GM12878 (cell line): ENCODE data around the gene ACER3.

Experiments used
- CREB1 ChIP-seq: IDR thresholded peaks from 2 replicates; pipeline ENCODE4 v1.6.1; 2012; ENCODE audit warnings: low read depth, mild to moderate bottlenecking, inconsistent platforms
- EGR1 ChIP-seq, 2 experiments: IDR thresholded peaks; 1 replicate in 1 of 2; 2 replicates in 1 of 2; pipeline ENCODE4 v1.6.1; 2011 to 2012; ENCODE audit warnings: low read depth in 2 of 2, low read length in 2 of 2, borderline replicate concordance in 1 of 2, mild to moderate bottlenecking in 1 of 2, moderate library complexity in 1 of 2
- ESRRA ChIP-seq: IDR thresholded peaks from 2 replicates; pipeline ENCODE4 v1.6.1; 2012; ENCODE audit warnings: mild to moderate bottlenecking, low read length, improper control_type of control experiment
- EZH2 ChIP-seq: IDR thresholded peaks from 2 replicates; pipeline ENCODE4 v1.6.1; 2012; ENCODE audit warnings: low read depth, mild to moderate bottlenecking, control low read depth, inconsistent platforms, low read length, borderline replicate concordance; ENCODE audit not compliant: control insufficient read depth
- JUND ChIP-seq: IDR thresholded peaks from 2 replicates; pipeline ENCODE4 v1.6.1; 2012; ENCODE audit warnings: low read depth, mild to moderate bottlenecking, low read length, improper control_type of control experiment, moderate library complexity
- RCOR1 ChIP-seq: conservative IDR thresholded peaks from 2 replicates; pipeline ENCODE4 v1.6.1; 2012; ENCODE audit warnings: low read depth, low read length, improper control_type of control experiment
- REST ChIP-seq: IDR thresholded peaks from 2 replicates; pipeline ENCODE4 v1.6.1; 2012; ENCODE audit warnings: mild to moderate bottlenecking, low read depth, low read length
- SRF ChIP-seq, 2 experiments: IDR thresholded peaks; 2 replicates each; pipeline ENCODE4 v1.6.1; 2011; ENCODE audit warnings: low read depth in 2 of 2, low read length in 2 of 2, mild to moderate bottlenecking in 1 of 2, moderate library complexity in 1 of 2
- ZBED1 ChIP-seq: IDR thresholded peaks from 2 replicates; pipeline ENCODE4 v1.6.1; 2016; ENCODE audit warnings: borderline replicate concordance
- ZNF207 ChIP-seq: fragments of 450-650 bp; IDR thresholded peaks from 2 replicates; pipeline ENCODE4 v1.6.1; 2014; ENCODE audit warnings: antibody characterized with exemption, mild to moderate bottlenecking, borderline replicate concordance
- ZNF217 ChIP-seq: fragments of 450-650 bp; IDR thresholded peaks from 2 replicates; pipeline ENCODE4 v1.6.1; 2017; ENCODE audit warnings: antibody characterized with exemption, mild to moderate bottlenecking
- ZSCAN29 ChIP-seq: fragments of 450-650 bp; IDR thresholded peaks from 2 replicates; pipeline ENCODE4 v1.6.1; 2017; ENCODE audit warnings: mild to moderate bottlenecking, moderate library complexity
- TF ChIP-seq, protein P1 (sequence below), 3 experiments: IDR thresholded peaks in 2 of 3; conservative IDR thresholded peaks in 1 of 3; 2 replicates each; pipeline ENCODE4 v1.5.1; 2011; ENCODE audit warnings: low read depth in 3 of 3, low read length in 3 of 3, mild to moderate bottlenecking in 3 of 3, control low read depth in 2 of 3, moderate library complexity in 2 of 3, inconsistent platforms in 1 of 3, mixed read lengths in 1 of 3; ENCODE audit not compliant: control insufficient read depth in 2 of 3, insufficient read depth in 1 of 3; ENCODE audit errors: extremely low read depth in 1 of 3
- TF ChIP-seq, protein P2 (sequence below): IDR thresholded peaks from 2 replicates; pipeline ENCODE4 v1.6.1; 2011; ENCODE audit warnings: mild to moderate bottlenecking, low read depth, low read length, moderate library complexity; ENCODE audit not compliant: insufficient replicate concordance

DNA sequence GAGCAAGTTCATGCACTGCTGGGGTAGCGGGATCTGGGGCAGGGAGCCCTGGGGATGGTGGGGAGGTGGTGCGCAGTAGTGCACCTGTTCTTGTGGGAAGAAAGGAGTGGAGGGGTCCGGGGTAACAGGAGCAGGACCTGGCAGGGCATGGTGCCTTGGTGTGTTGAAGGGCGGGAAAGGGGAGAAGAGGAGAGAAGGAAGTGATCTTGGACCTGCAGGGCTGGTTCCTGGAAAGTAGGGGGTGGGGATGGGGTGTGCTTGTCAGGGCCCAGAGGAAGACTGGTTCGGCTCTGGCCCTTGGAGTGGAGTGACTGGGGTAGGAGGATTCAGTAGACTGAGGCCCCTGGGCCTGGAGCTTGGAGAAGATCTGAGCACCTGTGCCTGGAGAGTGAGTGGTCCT lies 195.2 kb downstream of the ACER3 start:
- TF ChIP-seq, protein P1, sequence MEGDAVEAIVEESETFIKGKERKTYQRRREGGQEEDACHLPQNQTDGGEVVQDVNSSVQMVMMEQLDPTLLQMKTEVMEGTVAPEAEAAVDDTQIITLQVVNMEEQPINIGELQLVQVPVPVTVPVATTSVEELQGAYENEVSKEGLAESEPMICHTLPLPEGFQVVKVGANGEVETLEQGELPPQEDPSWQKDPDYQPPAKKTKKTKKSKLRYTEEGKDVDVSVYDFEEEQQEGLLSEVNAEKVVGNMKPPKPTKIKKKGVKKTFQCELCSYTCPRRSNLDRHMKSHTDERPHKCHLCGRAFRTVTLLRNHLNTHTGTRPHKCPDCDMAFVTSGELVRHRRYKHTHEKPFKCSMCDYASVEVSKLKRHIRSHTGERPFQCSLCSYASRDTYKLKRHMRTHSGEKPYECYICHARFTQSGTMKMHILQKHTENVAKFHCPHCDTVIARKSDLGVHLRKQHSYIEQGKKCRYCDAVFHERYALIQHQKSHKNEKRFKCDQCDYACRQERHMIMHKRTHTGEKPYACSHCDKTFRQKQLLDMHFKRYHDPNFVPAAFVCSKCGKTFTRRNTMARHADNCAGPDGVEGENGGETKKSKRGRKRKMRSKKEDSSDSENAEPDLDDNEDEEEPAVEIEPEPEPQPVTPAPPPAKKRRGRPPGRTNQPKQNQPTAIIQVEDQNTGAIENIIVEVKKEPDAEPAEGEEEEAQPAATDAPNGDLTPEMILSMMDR (IDR thresholded peaks at IDR 0.05 in 2 of 3, conservative IDR thresholded peaks at IDR 0.05 in 1 of 3; ENCODE audit: control insufficient read depth in 2 of 3, extremely low read depth in 1 of 3, insufficient read depth in 1 of 3, low read depth in 3 of 3, low read length in 3 of 3), result no peak
- TF ChIP-seq ZNF217 (no peak), EZH2 (no peak), CREB1 (no peak), JUND (no peak), ESRRA (no peak), ZBED1 (no peak), ZSCAN29 (no peak), SRF (IDR thresholded peaks at IDR 0.05; ENCODE audit: low read depth in 2 of 2, low read length in 2 of 2) (no peak), RCOR1 (no peak), ZNF207 (no peak), EGR1 (IDR thresholded peaks at IDR 0.05; ENCODE audit: borderline replicate concordance in 1 of 2, low read depth in 2 of 2, low read length in 2 of 2) (no peak), REST (no peak)
- TF ChIP-seq, protein P2, sequence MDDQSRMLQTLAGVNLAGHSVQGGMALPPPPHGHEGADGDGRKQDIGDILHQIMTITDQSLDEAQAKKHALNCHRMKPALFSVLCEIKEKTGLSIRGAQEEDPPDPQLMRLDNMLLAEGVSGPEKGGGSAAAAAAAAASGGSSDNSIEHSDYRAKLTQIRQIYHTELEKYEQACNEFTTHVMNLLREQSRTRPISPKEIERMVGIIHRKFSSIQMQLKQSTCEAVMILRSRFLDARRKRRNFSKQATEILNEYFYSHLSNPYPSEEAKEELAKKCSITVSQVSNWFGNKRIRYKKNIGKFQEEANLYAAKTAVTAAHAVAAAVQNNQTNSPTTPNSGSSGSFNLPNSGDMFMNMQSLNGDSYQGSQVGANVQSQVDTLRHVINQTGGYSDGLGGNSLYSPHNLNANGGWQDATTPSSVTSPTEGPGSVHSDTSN, result no peak
